Measurements from ENCODE around the gene ERLEC1. TPM values are rescaled to one million over a fixed set of nuclear protein-coding genes. Genes with fewer than 3 reads are reported as not detected.

The ERLEC1 gene
- total RNA-seq, 1 donor from 2014 or later: 41.7 TPM

DNA sequence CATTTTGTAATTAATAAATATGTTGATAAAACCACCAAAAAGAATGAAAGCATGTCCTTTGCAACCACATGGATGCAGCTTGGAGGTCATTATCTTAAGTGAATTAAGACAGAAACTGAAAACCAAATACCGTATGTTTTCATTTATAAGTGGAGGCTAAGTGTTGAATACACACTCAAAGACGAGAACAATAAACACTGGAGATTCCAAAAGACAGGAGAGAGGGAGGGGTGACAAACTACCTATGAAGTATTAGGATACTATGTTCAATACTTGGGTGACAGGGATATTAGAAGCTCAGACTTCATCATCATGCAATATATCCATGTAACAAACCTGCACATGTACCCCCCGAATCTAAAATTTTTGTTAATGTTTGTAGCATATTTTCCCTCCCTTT, 7.0 kb downstream of the ERLEC1 start:
- no peaks in the 10 kb centered on the region for H3K4me1 Mint-ChIP-seq (ENCODE audit: unreplicated experiment)
- no peaks in the 10 kb centered on the region for H3K27me3 Mint-ChIP-seq
- no peaks in the 10 kb centered on the region for H3K9me3 Mint-ChIP-seq
- H3K4me3 Mint-ChIP-seq: no peak overlapping the region
- no peak overlapping the region for H3K27ac Mint-ChIP-seq
- peaks cover 3% of the 10 kb centered on the region for H3K36me3 Mint-ChIP-seq
- no peak for DNase-seq (ENCODE audit: extremely low spot score, unreplicated experiment)
- TF ChIP-seq, protein P1, sequence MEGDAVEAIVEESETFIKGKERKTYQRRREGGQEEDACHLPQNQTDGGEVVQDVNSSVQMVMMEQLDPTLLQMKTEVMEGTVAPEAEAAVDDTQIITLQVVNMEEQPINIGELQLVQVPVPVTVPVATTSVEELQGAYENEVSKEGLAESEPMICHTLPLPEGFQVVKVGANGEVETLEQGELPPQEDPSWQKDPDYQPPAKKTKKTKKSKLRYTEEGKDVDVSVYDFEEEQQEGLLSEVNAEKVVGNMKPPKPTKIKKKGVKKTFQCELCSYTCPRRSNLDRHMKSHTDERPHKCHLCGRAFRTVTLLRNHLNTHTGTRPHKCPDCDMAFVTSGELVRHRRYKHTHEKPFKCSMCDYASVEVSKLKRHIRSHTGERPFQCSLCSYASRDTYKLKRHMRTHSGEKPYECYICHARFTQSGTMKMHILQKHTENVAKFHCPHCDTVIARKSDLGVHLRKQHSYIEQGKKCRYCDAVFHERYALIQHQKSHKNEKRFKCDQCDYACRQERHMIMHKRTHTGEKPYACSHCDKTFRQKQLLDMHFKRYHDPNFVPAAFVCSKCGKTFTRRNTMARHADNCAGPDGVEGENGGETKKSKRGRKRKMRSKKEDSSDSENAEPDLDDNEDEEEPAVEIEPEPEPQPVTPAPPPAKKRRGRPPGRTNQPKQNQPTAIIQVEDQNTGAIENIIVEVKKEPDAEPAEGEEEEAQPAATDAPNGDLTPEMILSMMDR (conservative IDR thresholded peaks at IDR 0.05): no peak

GRCh38 chr2:53801547-53801946, 14.7 kb downstream of the ERLEC1 start:
- no peak overlapping the region for H3K27ac Mint-ChIP-seq
- H3K4me1 Mint-ChIP-seq (ENCODE audit: unreplicated experiment): peaks cover 5% of the 10 kb centered on the region
- no peak overlapping the region for H3K4me3 Mint-ChIP-seq
- no peak for DNase-seq (ENCODE audit: extremely low spot score, unreplicated experiment)
- H3K9me3 Mint-ChIP-seq: no peaks in the 10 kb centered on the region
- TF ChIP-seq, protein P1 (conservative IDR thresholded peaks at IDR 0.05): no peak
- no peaks in the 10 kb centered on the region for H3K27me3 Mint-ChIP-seq
- H3K36me3 Mint-ChIP-seq: peaks cover 13% of the 10 kb centered on the region

DNA sequence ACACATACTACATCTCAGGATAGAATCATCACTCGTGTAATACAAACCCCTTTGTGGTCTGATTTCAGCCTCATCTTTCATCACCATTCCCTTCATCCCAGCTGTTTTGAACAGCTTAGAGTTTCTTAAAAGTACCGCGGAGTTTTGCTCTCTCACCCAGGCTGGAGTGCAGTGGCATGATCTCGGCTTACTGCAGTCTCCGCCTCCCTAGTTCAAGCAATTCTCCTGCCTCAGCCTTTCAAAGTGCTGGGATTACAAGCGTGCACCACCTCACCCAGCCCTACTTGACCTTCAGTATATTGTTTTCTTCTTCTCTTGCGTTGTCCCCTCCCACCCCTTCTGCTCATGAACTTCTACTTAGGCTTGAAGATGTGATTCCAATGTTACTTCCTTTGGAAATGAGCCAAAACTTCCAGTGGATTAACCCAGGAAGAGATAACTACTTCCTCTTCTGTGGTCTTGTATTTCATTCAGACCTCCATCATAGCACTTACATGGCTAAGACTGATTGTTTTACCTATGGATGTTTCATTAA, 15.8 kb downstream of the ERLEC1 start:
- Mint-ChIP-seq H3K4me3 (no peak overlapping the region), H3K27ac (no peak overlapping the region), H3K4me1 (ENCODE audit: unreplicated experiment) (peaks cover 5% of the 10 kb centered on the region), H3K9me3 (no peaks in the 10 kb centered on the region), H3K27me3 (no peaks in the 10 kb centered on the region), H3K36me3 (peaks cover 13% of the 10 kb centered on the region)
- no peak for DNase-seq (ENCODE audit: extremely low spot score, unreplicated experiment)
- TF ChIP-seq, protein P1 (conservative IDR thresholded peaks at IDR 0.05): no peak

GRCh38 chr2:53811601-53812000, 24.8 kb downstream of the ERLEC1 start:
- no peak overlapping the region for H3K27ac Mint-ChIP-seq
- no peaks in the 10 kb centered on the region for H3K9me3 Mint-ChIP-seq
- peaks cover 32% of the 10 kb centered on the region for H3K36me3 Mint-ChIP-seq
- TF ChIP-seq, protein P1 (conservative IDR thresholded peaks at IDR 0.05): no peak
- DNase-seq (ENCODE audit: extremely low spot score, unreplicated experiment): no peak
- no peak overlapping the region for H3K4me3 Mint-ChIP-seq
- no peaks in the 10 kb centered on the region for H3K4me1 Mint-ChIP-seq (ENCODE audit: unreplicated experiment)
- no peaks in the 10 kb centered on the region for H3K27me3 Mint-ChIP-seq

DNA sequence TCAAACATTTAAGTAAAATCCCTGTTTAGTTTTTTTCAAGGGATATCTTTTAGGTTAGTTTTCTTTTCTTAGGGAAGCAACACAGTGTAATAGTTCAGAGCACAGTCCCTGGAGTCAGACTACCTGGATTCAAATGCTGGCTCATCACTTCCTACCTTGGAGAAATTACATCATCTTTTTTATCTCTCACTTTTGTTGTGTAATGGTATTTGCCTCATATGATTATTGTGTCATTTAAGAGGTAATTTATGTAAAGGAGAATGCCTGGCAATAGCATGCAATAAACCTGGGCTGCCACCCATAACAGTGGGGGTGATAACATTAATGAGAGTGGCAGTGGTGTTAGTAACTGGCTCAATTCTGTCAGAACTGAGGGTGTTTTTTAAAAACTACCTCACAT, 26.3 kb downstream of the ERLEC1 start:
- H3K9me3 Mint-ChIP-seq: no peaks in the 10 kb centered on the region
- no peak overlapping the region for H3K27ac Mint-ChIP-seq
- H3K36me3 Mint-ChIP-seq: peaks cover 42% of the 10 kb centered on the region

More for the DNA sequence above, 26.3 kb downstream of the ERLEC1 start:
- DNase-seq (ENCODE audit: extremely low spot score, unreplicated experiment): no peak
- TF ChIP-seq, protein P1 (conservative IDR thresholded peaks at IDR 0.05): no peak
- Mint-ChIP-seq H3K27me3 (no peaks in the 10 kb centered on the region), H3K4me1 (ENCODE audit: unreplicated experiment) (no peaks in the 10 kb centered on the region), H3K4me3 (no peak overlapping the region)
